AG09309 (cell line): Measurements from ENCODE around the gene PDE4D.

ENCODE experiments used
- DNase-seq: peaks from one replicate; pipeline ENCODE4 v3.0.0-alpha.2; 2010; ENCODE audit warnings: low read depth
- H3K4me3 ChIP-seq: 2 replicates; pipeline ENCODE4 v1.5.1; 2011; ENCODE audit warnings: mild to moderate bottlenecking, low read depth, low read length, moderate library complexity; ENCODE audit not compliant: control insufficient read depth
- CTCF ChIP-seq: IDR thresholded peaks from 2 replicates; pipeline ENCODE4 v1.5.1; 2011; ENCODE audit warnings: mild to moderate bottlenecking, low read depth, low read length, inconsistent platforms; ENCODE audit not compliant: insufficient read depth, control insufficient read depth; ENCODE audit errors: missing control alignments

The PDE4D gene

GRCh38 chr5:59620535-59621212 lies 272.9 kb downstream of the PDE4D start:
- DNase-seq, result no peak
- H3K4me3 ChIP-seq, result no peak overlapping the region
- TF ChIP-seq CTCF, result no peak

GRCh38 chr5:59618644-59619043 lies 274.9 kb downstream of the PDE4D start:
- H3K4me3 ChIP-seq, result no peak overlapping the region
- TF ChIP-seq CTCF, result no peak
- DNase-seq, result no peak

- H3K4me3 ChIP-seq, result no peak overlapping the region
- TF ChIP-seq CTCF, result no peak
- no peak for DNase-seq
These were observed 276.2 kb downstream of the PDE4D start for GRCh38 chr5:59617186-59617771.

GRCh38 chr5:59616413-59616812 lies 277.1 kb downstream of the PDE4D start:
- no peak for DNase-seq
- TF ChIP-seq CTCF, result no peak
- H3K4me3 ChIP-seq, result no peak overlapping the region

GRCh38 chr5:59615272-59615671 lies 278.3 kb downstream of the PDE4D start:
- DNase-seq, result no peak
- TF ChIP-seq CTCF, result no peak
- H3K4me3 ChIP-seq, result no peak overlapping the region

- H3K4me3 ChIP-seq, result no peak overlapping the region
- DNase-seq, result no peak
- no peak for TF ChIP-seq CTCF
These were observed 283.8 kb downstream of the PDE4D start for GRCh38 chr5:59609501-59610265.
